ENCODE measurements around the gene OTOP2. TPM values are rescaled to one million over a fixed set of nuclear protein-coding genes. Genes with fewer than 3 reads are reported as not detected.

Gene OTOP2
- total RNA-seq, 1 experiment from 2014 or later: 0.11 TPM

GRCh38 chr17:74972973-74973328 lies 48.9 kb downstream of the OTOP2 start:
- H3K9ac ChIP-seq (ENCODE audit: extremely low read depth, insufficient read length, low read length): no peak overlapping the region
- no peak overlapping the region for H2BK12ac ChIP-seq (ENCODE audit: insufficient read length, low read depth, low read length)
- Mint-ChIP-seq H3K4me3 (peak overlapping the region; percentile 67 to 83), H3K4me1 (peaks cover 10 to 19% of the 10 kb centered on the region in 2 experiments), H3K27me3 (ENCODE audit: low read depth) (peaks cover 66% of the 10 kb centered on the region), H3K9me3 (peaks cover 0 to 2% of the 10 kb centered on the region in 2 experiments; a peak in 1 of 5 replicates), H3K36me3 (ENCODE audit: insufficient read depth in 1 of 3, low read depth in 3 of 3) (no peaks in the 10 kb centered on the region), H3K27ac (no peak overlapping the region)
- H4K8ac ChIP-seq (replicated peaks; ENCODE audit: insufficient read length, low read depth, low read length): no peak overlapping the region
- H3K9me3 ChIP-seq (ENCODE audit: control insufficient read depth, low read depth, low read length): no peaks in the 10 kb centered on the region
- H2AFZ ChIP-seq (ENCODE audit: low read length): no peak overlapping the region
- H3T11ph ChIP-seq (ENCODE audit: low read length): no peak overlapping the region
- no peaks in the 10 kb centered on the region; the same call in 1 of the 2 replicates for H3K4me1 ChIP-seq (ENCODE audit: insufficient read depth, low read length)
- H4K20me1 ChIP-seq (ENCODE audit: control insufficient read depth, insufficient read depth, insufficient read length): no peaks in the 10 kb centered on the region
- no peak overlapping the region for H2BK120ac ChIP-seq (ENCODE audit: low read depth, low read length, poor library complexity, severe bottlenecking)
- no peak overlapping the region for H3K4ac ChIP-seq (ENCODE audit: low read depth, low read length)
- WGBS (ENCODE audit: extremely low coverage, insufficient read length, low lambda C conversion rate): no CpG with 5 or more reads among the region's 17 CpGs
- H3K14ac ChIP-seq (ENCODE audit: insufficient read depth, low read length): no peak overlapping the region
- H3K27ac ChIP-seq (ENCODE audit: insufficient read length, low read depth, low read length): no peak overlapping the region
- H2BK15ac ChIP-seq (ENCODE audit: low read depth, low read length): no peak overlapping the region
- H3K79me1 ChIP-seq (ENCODE audit: insufficient read depth, low read depth, low read length, poor library complexity, severe bottlenecking): no peaks in the 10 kb centered on the region
- H3K23me2 ChIP-seq (ENCODE audit: insufficient read length, low read depth, low read length, poor library complexity, severe bottlenecking): peaks cover 8% of the 10 kb centered on the region
- H3K27me3 ChIP-seq (ENCODE audit: insufficient read depth, low read length): peaks cover 19% of the 10 kb centered on the region
- H3K4me2 ChIP-seq (ENCODE audit: insufficient read depth, insufficient read length, low read length): peak overlapping the region; percentile 84
- no peak for DNase-seq
- no peak overlapping the region for H4K91ac ChIP-seq (ENCODE audit: insufficient read length, low read depth, low read length)
- no peak overlapping the region for H3K56ac ChIP-seq (ENCODE audit: insufficient read length, low read depth, low read length)
- no peak overlapping the region for H3K23ac ChIP-seq (ENCODE audit: insufficient read length, low read depth, low read length)
- no peak overlapping the region for H3K18ac ChIP-seq (ENCODE audit: insufficient read length, low read depth, low read length)
- TF ChIP-seq CTCF (conservative IDR thresholded peaks at IDR 0.05): no peak
- H3K79me2 ChIP-seq (ENCODE audit: insufficient read depth, low read length): no peaks in the 10 kb centered on the region
- no peak overlapping the region for H4K5ac ChIP-seq (ENCODE audit: insufficient read length, low read depth, low read length)
- no peak overlapping the region for H2AK5ac ChIP-seq (ENCODE audit: insufficient read length, low read length)
- no peak overlapping the region for H2BK20ac ChIP-seq (ENCODE audit: low read depth, low read length, poor library complexity, severe bottlenecking)
- H2BK5ac ChIP-seq (ENCODE audit: insufficient read length, low read length): no peak overlapping the region

Data from H9 (cell line).